HCT116 (cell line): Measurements from ENCODE around the gene DIPK1B.

Experiments
- CEBPB ChIP-seq: IDR thresholded peaks from 2 replicates; pipeline ENCODE4 v1.6.1; 2012; ENCODE audit warnings: low read depth
- CTCF ChIP-seq, 3 experiments: fragments of 200-600 bp in 1 of 3; sonication (generic) in 1 of 3; IDR thresholded peaks in 2 of 3; conservative IDR thresholded peaks in 1 of 3; 2 replicates each; pipeline ENCODE4 v1.5.1; 2012 to 2017; ENCODE audit warnings: low read depth in 2 of 3, low read length in 2 of 3, antibody characterized with exemption in 1 of 3, borderline replicate concordance in 1 of 3, control low read depth in 1 of 3, mild to moderate bottlenecking in 1 of 3, mixed read lengths in 1 of 3, mixed run types in 1 of 3, moderate library complexity in 1 of 3; ENCODE audit not compliant: insufficient read depth in 1 of 3
- EGR1 ChIP-seq: IDR thresholded peaks from 2 replicates; pipeline ENCODE4 v1.6.1; 2012; ENCODE audit warnings: low read depth
- EZH2 ChIP-seq: fragments of 200-600 bp; sonication (generic); IDR thresholded peaks from 2 replicates; pipeline ENCODE4 v1.6.1; 2017; ENCODE audit warnings: antibody characterized with exemption, mixed run types
- EZH2phosphoT487 ChIP-seq: fragments of 200-600 bp; IDR thresholded peaks from 2 replicates; pipeline ENCODE4 v1.6.1; 2018; ENCODE audit warnings: antibody characterized with exemption, borderline replicate concordance
- FOSL1 ChIP-seq: IDR thresholded peaks from 2 replicates; pipeline ENCODE4 v1.6.1; 2012; ENCODE audit warnings: low read depth
- POLR2A ChIP-seq: IDR thresholded peaks from 2 replicates; pipeline ENCODE4 v1.7.0; 2011; ENCODE audit warnings: borderline replicate concordance; ENCODE audit not compliant: insufficient read depth, insufficient read length; ENCODE audit errors: extremely low read depth
- POLR2AphosphoS5 ChIP-seq: IDR thresholded peaks from 2 replicates; pipeline ENCODE4 v1.6.1; 2011; ENCODE audit warnings: mild to moderate bottlenecking, low read depth, low read length, moderate library complexity
- ZBTB33 ChIP-seq: IDR thresholded peaks from 2 replicates; pipeline ENCODE4 v1.6.1; 2011; ENCODE audit warnings: mild to moderate bottlenecking, low read length, moderate library complexity; ENCODE audit not compliant: insufficient replicate concordance; ENCODE audit errors: extremely low read depth
- ZNF274 ChIP-seq: fragments of 200-500 bp; sonication (Bioruptor generic); IDR thresholded peaks from 2 replicates; pipeline ENCODE4 v1.6.1; 2014; ENCODE audit warnings: mild to moderate bottlenecking, low read depth, low read length, inconsistent platforms
- TF ChIP-seq, protein P1 (sequence below): IDR thresholded peaks from 2 replicates; pipeline ENCODE4 v1.6.1; 2012

DNA sequence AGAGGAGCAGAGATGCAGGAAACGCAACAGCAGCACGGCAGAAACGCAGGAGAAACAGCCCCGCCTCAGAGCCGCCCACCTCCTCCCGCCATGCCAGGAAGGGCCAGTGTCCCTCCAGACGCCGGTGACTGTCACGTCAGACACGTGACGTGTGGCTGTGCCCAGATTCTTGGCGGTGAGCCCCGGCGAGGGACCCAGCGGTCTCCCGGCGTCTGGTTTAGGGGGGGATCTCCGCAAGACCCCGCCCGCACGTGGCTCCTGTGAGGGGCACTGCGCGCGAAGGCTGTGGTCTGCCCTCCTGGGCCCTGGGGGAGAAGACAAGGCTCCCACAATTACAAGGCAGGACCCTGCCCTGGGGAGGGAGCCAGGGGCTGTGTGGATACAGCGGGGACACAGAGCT, 48.1 kb downstream of the DIPK1B start:
- no peak for TF ChIP-seq ZBTB33
- TF ChIP-seq FOSL1: no peak
- no peak for TF ChIP-seq POLR2A
- TF ChIP-seq CTCF (IDR thresholded peaks at IDR 0.05 in 2 of 3, conservative IDR thresholded peaks at IDR 0.05 in 1 of 3; ENCODE audit: borderline replicate concordance in 1 of 3, insufficient read depth in 1 of 3, low read depth in 2 of 3, low read length in 2 of 3): no peak
- no peak for TF ChIP-seq CEBPB
- no peak for TF ChIP-seq POLR2AphosphoS5
- TF ChIP-seq ZNF274: no peak
- no peak for TF ChIP-seq EZH2
- TF ChIP-seq, protein P1, sequence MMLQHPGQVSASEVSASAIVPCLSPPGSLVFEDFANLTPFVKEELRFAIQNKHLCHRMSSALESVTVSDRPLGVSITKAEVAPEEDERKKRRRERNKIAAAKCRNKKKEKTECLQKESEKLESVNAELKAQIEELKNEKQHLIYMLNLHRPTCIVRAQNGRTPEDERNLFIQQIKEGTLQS: no peak
- TF ChIP-seq EZH2phosphoT487: no peak
- TF ChIP-seq EGR1: no peak
